ENCODE measurements around the gene MVB12B. TPM values are rescaled to one million over a fixed set of nuclear protein-coding genes. Genes with fewer than 3 reads are reported as not detected.

The MVB12B gene
- total RNA-seq, 1 donor, result 5.4 TPM

DNA sequence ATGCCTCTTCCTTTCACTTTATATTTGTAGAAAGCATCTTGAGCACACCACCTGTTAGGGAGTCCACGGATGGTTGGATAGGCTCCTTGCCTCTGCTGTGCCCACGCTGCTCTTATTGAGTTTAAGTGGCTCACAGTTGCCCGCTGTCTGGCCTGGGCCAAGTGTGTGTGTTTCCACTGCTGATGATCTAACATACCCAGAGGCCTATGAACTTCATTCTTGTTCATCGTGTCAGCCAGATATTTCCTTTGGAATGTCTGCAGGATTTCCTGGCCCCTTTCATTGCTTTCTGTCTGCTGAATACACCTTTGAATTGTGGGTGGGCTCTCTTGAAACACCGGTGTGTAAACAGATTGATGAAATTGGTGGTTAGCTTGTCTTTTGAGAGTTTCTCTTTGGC lies 46.6 kb downstream of the MVB12B start:
- Histone ChIP-seq H3K4me1 (ENCODE audit: insufficient read depth, low read length) (peaks cover 27% of the 10 kb centered on the region), H3K79me2 (ENCODE audit: insufficient read depth, low read length) (peaks cover 10% of the 10 kb centered on the region), H2AFZ (ENCODE audit: low read length) (no peak overlapping the region), H3K4me2 (ENCODE audit: insufficient read depth, low read length) (peak overlapping the region; percentile 1), H3K4me3 (ENCODE audit: insufficient read depth, low read length) (no peak overlapping the region), H3K36me3 (ENCODE audit: insufficient read depth, low read length) (no peaks in the 10 kb centered on the region), H3K27me3 (ENCODE audit: insufficient read depth, low read length) (no peaks in the 10 kb centered on the region), H4K20me1 (ENCODE audit: insufficient read depth, low read length) (peaks cover 4% of the 10 kb centered on the region), H3K27ac (ENCODE audit: low read depth, low read length) (no peak overlapping the region), H3K9me3 (ENCODE audit: low read depth, low read length) (no peaks in the 10 kb centered on the region)
- TF ChIP-seq, protein P1, sequence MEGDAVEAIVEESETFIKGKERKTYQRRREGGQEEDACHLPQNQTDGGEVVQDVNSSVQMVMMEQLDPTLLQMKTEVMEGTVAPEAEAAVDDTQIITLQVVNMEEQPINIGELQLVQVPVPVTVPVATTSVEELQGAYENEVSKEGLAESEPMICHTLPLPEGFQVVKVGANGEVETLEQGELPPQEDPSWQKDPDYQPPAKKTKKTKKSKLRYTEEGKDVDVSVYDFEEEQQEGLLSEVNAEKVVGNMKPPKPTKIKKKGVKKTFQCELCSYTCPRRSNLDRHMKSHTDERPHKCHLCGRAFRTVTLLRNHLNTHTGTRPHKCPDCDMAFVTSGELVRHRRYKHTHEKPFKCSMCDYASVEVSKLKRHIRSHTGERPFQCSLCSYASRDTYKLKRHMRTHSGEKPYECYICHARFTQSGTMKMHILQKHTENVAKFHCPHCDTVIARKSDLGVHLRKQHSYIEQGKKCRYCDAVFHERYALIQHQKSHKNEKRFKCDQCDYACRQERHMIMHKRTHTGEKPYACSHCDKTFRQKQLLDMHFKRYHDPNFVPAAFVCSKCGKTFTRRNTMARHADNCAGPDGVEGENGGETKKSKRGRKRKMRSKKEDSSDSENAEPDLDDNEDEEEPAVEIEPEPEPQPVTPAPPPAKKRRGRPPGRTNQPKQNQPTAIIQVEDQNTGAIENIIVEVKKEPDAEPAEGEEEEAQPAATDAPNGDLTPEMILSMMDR (IDR thresholded peaks at IDR 0.05; ENCODE audit: extremely low read depth, low read depth, low read length), result no peak
- DNase-seq (ENCODE audit: insufficient read length, low spot score, missing footprints), result no peak

DNA sequence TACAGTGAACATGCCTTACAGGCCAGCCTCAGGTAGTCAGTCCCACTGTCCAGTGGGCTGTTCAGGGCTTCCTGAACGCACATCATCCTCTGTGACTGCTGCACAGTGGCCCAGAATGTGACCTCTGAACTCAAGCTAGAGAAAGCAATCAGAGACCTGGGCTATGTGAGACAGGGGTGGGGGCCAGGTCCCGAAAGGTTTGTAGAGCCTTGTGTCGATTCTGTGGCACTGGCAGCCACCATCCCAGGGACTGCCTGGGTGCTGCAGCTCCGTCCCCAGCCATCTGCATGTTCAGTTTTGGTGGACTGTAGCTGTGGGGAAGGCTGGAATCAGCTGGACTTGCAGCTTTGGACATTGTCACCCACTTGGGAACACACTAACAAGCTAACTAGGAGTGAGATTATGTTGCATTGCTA lies 47.7 kb downstream of the MVB12B start:
- no peak overlapping the region for H3K27ac ChIP-seq (ENCODE audit: low read depth, low read length)
- TF ChIP-seq, protein P1 (IDR thresholded peaks at IDR 0.05; ENCODE audit: extremely low read depth, low read depth, low read length), result no peak
- no peaks in the 10 kb centered on the region for H3K9me3 ChIP-seq (ENCODE audit: low read depth, low read length)
- peaks cover 6% of the 10 kb centered on the region for H4K20me1 ChIP-seq (ENCODE audit: insufficient read depth, low read length)
- no peak overlapping the region for H2AFZ ChIP-seq (ENCODE audit: low read length)
- no peak overlapping the region for H3K4me2 ChIP-seq (ENCODE audit: insufficient read depth, low read length)
- no peaks in the 10 kb centered on the region for H3K27me3 ChIP-seq (ENCODE audit: insufficient read depth, low read length)
- H3K79me2 ChIP-seq (ENCODE audit: insufficient read depth, low read length), result peaks cover 10% of the 10 kb centered on the region
- DNase-seq (ENCODE audit: insufficient read length, low spot score, missing footprints), result no peak
- H3K36me3 ChIP-seq (ENCODE audit: insufficient read depth, low read length), result no peaks in the 10 kb centered on the region
- peaks cover 27% of the 10 kb centered on the region for H3K4me1 ChIP-seq (ENCODE audit: insufficient read depth, low read length)
- no peak overlapping the region for H3K4me3 ChIP-seq (ENCODE audit: insufficient read depth, low read length)

DNA sequence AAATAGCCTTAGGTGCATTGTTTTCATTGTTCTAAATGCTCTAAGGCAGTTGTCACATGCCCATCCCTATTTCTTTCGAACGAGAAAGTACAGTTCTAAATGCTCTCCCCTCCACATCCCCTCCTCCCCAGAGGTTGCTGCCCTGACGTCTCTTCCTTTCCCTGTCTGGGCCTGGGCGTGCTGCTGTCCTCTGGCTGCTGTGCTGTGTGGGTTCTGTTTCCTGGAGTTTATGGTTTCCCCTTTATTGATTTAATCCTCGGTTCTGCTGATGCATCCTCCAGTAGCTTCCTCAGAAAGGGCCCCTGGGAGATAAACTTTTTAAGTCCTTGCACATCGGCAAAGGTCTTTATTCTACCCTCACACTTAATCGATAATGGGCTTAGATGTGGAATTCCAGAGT lies 48.8 kb downstream of the MVB12B start:
- H3K27ac ChIP-seq (ENCODE audit: low read depth, low read length), result peak overlapping the region; percentile 60
- H3K4me3 ChIP-seq (ENCODE audit: insufficient read depth, low read length), result peak overlapping the region; percentile 50
- peaks cover 27% of the 10 kb centered on the region for H3K4me1 ChIP-seq (ENCODE audit: insufficient read depth, low read length)
- H4K20me1 ChIP-seq (ENCODE audit: insufficient read depth, low read length), result peaks cover 6% of the 10 kb centered on the region
- DNase-seq (ENCODE audit: insufficient read length, low spot score, missing footprints), result peak; percentile 71
- no peaks in the 10 kb centered on the region for H3K9me3 ChIP-seq (ENCODE audit: low read depth, low read length)
- TF ChIP-seq, protein P1 (IDR thresholded peaks at IDR 0.05; ENCODE audit: extremely low read depth, low read depth, low read length), result no peak
- peaks cover 10% of the 10 kb centered on the region for H3K79me2 ChIP-seq (ENCODE audit: insufficient read depth, low read length)
- H3K4me2 ChIP-seq (ENCODE audit: insufficient read depth, low read length), result peak overlapping the region; percentile 76
- no peaks in the 10 kb centered on the region for H3K36me3 ChIP-seq (ENCODE audit: insufficient read depth, low read length)
- peak overlapping the region; percentile 73 for H2AFZ ChIP-seq (ENCODE audit: low read length)
- H3K27me3 ChIP-seq (ENCODE audit: insufficient read depth, low read length), result no peaks in the 10 kb centered on the region

DNA sequence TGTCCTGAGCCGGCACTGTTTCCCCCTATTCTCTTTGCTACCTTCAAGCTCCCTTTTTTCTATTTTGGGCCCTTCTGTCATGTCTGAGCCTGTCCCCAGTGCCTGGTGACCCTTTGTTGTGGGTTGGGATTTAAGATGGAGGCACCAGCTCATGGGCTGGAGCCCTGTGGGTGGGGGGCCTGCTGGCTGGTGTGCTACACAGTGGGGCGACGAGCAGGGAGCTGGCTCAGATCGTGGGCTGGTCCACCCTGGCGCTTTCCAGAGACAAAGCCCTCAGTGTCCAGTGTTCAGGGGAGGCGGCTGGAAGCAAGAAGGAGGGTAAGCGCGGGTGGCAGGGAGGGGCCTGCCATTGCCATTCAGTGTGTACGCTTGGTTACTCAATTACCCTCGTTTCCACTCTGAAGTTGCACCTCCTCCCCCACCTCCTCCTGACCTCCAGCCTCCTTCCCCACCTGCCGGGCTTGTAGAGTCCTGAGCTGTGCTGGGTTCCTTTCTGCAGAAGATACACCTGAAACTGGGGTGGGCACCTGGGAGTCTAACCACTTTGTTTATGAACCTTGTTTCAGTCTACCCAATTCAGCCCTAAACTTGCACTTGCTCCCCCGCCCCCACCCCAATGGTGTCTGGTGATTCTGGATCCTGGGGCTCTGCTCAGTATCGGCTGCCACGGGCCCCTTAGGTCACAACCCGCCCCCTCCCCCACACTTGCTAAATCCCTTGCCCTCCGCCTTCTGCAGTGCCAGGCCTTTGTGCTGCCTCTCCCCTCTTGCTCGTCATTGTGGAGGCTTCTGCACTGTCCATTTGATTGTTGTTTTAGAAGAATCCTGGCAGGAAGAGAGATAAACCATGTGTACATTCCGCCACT lies 49.9 kb downstream of the MVB12B start:
- H3K9me3 ChIP-seq (ENCODE audit: low read depth, low read length), result no peaks in the 10 kb centered on the region
- H3K27ac ChIP-seq (ENCODE audit: low read depth, low read length), result peak overlapping the region; percentile 60
- H2AFZ ChIP-seq (ENCODE audit: low read length), result peak overlapping the region; percentile 73
- peaks cover 6% of the 10 kb centered on the region for H4K20me1 ChIP-seq (ENCODE audit: insufficient read depth, low read length)
- H3K27me3 ChIP-seq (ENCODE audit: insufficient read depth, low read length), result no peaks in the 10 kb centered on the region
- DNase-seq (ENCODE audit: insufficient read length, low spot score, missing footprints), result no peak
- peaks cover 10% of the 10 kb centered on the region for H3K79me2 ChIP-seq (ENCODE audit: insufficient read depth, low read length)
- H3K4me2 ChIP-seq (ENCODE audit: insufficient read depth, low read length), result peak overlapping the region; percentile 76
- no peak overlapping the region for H3K4me3 ChIP-seq (ENCODE audit: insufficient read depth, low read length)
- H3K36me3 ChIP-seq (ENCODE audit: insufficient read depth, low read length), result no peaks in the 10 kb centered on the region
- TF ChIP-seq, protein P1 (IDR thresholded peaks at IDR 0.05; ENCODE audit: extremely low read depth, low read depth, low read length), result no peak
- peaks cover 27% of the 10 kb centered on the region for H3K4me1 ChIP-seq (ENCODE audit: insufficient read depth, low read length)
